Measurements from ENCODE around the gene LYSMD4.

Gene LYSMD4

GRCh38 chr15:99706557-99707303 lies 26.5 kb downstream of the LYSMD4 start:
- peak; percentile 51 for DNase-seq (ENCODE audit: low spot score)

- DNase-seq (ENCODE audit: low spot score) = peak; percentile 74
Observed at GRCh38 chr15:99704444-99704838, 28.8 kb downstream of the LYSMD4 start.

- no peak for DNase-seq (ENCODE audit: low spot score)
Observed at GRCh38 chr15:99703603-99704443, 29.4 kb downstream of the LYSMD4 start.

- no peak for DNase-seq (ENCODE audit: low spot score)
Observed at GRCh38 chr15:99702895-99703602, 30.2 kb downstream of the LYSMD4 start.

GRCh38 chr15:99696096-99696495 lies 37.1 kb downstream of the LYSMD4 start:
- DNase-seq (ENCODE audit: low spot score) = no peak

- no peak for DNase-seq (ENCODE audit: low spot score)
Observed at GRCh38 chr15:99692825-99693224, 40.4 kb downstream of the LYSMD4 start.

- DNase-seq (ENCODE audit: low spot score) = no peak
Observed at GRCh38 chr15:99686290-99686689, 46.9 kb downstream of the LYSMD4 start.

- DNase-seq (ENCODE audit: low spot score) = peak; percentile 26
Observed at GRCh38 chr15:99683000-99683670, 50.1 kb downstream of the LYSMD4 start.

- peak; percentile 1 for DNase-seq (ENCODE audit: low spot score)
Observed at GRCh38 chr15:99682455-99682854, 50.8 kb downstream of the LYSMD4 start.

GRCh38 chr15:99681990-99682389 lies 51.2 kb downstream of the LYSMD4 start:
- DNase-seq (ENCODE audit: low spot score) = no peak

- DNase-seq (ENCODE audit: low spot score) = no peak
Observed at GRCh38 chr15:99680276-99680675, 53.0 kb downstream of the LYSMD4 start.

- DNase-seq (ENCODE audit: low spot score) = no peak
Observed at GRCh38 chr15:99677540-99678134, 55.6 kb downstream of the LYSMD4 start.

Measured in CD4-positive, alpha-beta T cell treated with Interleukin-6 at 100 ng/mL for 8 hours (primary cell).